GM19463 (cell line): Measurements from ENCODE around the gene PARD6G.
A peak's percentile ranks its signal among the peaks of the same experiment; 100 is the strongest.

Experiments used
- ATAC-seq: cut with Tn5 transposase; IDR thresholded peaks from one replicate; pipeline ENCODE4 v1.9.1; 2021; ENCODE audit warnings: mild to moderate bottlenecking, moderate library complexity; ENCODE audit not compliant: unreplicated experiment

PARD6G gene

GRCh38 chr18:80119111-80119510, 128.2 kb downstream of the PARD6G start:
- ATAC-seq = no peak

- no peak for ATAC-seq
Observed at GRCh38 chr18:80115035-80115434, 132.3 kb downstream of the PARD6G start.

GRCh38 chr18:80112624-80113248, 134.6 kb downstream of the PARD6G start:
- ATAC-seq = no peak

- peak; percentile 23 for ATAC-seq
Observed at GRCh38 chr18:80109676-80110078, 137.6 kb downstream of the PARD6G start.

GRCh38 chr18:80108739-80109675, 138.3 kb downstream of the PARD6G start, which contains the start of gene ADNP2:
Gene ADNP2, plus strand, starts transcription at chr18:80109262. Its CDS starts 8,281 bp downstream, at chr18:80117543.
- peak; percentile 66 for ATAC-seq

GRCh38 chr18:80108121-80108536, 139.2 kb downstream of the PARD6G start:
- no peak for ATAC-seq

GRCh38 chr18:80107426-80107825, 139.9 kb downstream of the PARD6G start:
- ATAC-seq = no peak
